Body of pancreas (tissue), 4 donors: ENCODE data around the gene DRGX.

ENCODE experiments used
- CTCF ChIP-seq, 7 experiments: fragments of 450-650 bp in 4 of 7; fragments of 200-600 bp in 3 of 7; sonication (generic) in 3 of 7; IDR thresholded peaks; one replicate each; pipeline ENCODE4 v1.5.1; 2016 to 2019; ENCODE audit warnings: antibody characterized with exemption in 7 of 7
- POLR2A ChIP-seq, 3 donors: fragments of 450-650 bp; IDR thresholded peaks; one replicate each; pipeline ENCODE4 v1.6.1; 2016; ENCODE audit warnings: antibody characterized with exemption in 3 of 3, mild to moderate bottlenecking in 2 of 3

- TF ChIP-seq CTCF (IDR thresholded peaks at IDR 0.05) (no peak), POLR2A (IDR thresholded peaks at IDR 0.05) (no peak)
Measured at GRCh38 chr10:49367600-49367999, 28.3 kb downstream of the DRGX start.
